Measurements from ENCODE around the gene CERS5.

The CERS5 gene

GRCh38 chr12:50167049-50167828 lies at the start of gene CERS5:
Gene CERS5 (minus strand): TSS chr12:50167369. CDS start chr12:50167297, 72 bp downstream.
- peak; percentile 99 for DNase-seq

DNA sequence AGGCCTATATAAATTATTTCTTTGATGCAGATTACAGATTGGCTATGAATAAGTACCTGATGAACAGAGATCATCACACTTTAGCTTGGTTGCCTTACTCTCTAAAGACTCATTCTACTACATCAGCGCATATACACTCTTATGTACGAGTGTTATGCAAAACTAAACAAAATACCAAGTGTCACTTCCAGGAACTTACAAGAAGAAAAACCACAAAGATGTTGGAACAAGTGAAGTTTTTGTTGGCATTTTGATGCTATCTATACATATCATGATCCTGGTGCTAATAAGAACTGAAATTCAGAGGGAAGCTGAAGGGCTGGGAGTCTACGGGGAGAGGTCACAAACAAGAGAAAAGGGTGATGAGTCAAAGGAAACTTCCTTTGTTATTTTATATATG lies 47.9 kb upstream of the CERS5 start:
- no peak for DNase-seq

DNA sequence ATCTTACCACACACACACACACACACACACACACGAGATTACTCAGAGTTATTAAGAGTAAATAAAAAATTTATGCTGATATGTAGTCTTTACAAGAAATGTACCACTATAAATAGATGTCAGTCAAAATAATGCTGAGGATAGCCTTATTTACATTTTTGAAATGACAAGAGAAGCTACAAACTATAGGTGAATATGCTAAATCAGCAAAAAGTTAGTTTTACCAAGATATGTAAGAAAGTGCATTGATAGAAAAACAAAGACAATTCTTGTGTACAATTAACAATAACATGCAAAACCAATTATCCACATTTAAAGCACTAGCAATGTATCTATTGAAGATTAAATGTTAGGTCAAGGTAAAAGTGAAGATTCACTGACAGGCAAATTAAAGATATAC lies 46.8 kb upstream of the CERS5 start:
- DNase-seq = no peak

DNA sequence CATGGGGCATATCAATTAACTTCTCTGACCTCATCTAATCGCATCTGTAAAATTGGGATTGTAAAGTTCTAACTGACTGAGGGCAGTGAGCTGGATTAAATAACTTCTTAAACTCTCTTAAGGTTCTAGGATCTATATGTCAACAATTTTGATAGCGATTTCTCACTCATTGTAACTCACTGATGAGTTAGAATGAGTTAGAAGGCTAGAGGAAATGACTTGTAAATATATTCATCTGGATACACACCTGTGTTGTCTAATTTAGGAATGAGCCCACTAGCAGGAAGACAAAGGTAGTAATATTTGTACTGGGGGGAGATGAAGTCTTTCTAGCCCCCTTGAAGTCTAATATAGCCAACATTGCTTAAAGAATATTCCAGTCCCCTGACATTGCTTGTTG lies 46.3 kb upstream of the CERS5 start:
- no peak for DNase-seq

GRCh38 chr12:50212071-50212467 lies 44.9 kb upstream of the CERS5 start:
- DNase-seq = no peak

DNA sequence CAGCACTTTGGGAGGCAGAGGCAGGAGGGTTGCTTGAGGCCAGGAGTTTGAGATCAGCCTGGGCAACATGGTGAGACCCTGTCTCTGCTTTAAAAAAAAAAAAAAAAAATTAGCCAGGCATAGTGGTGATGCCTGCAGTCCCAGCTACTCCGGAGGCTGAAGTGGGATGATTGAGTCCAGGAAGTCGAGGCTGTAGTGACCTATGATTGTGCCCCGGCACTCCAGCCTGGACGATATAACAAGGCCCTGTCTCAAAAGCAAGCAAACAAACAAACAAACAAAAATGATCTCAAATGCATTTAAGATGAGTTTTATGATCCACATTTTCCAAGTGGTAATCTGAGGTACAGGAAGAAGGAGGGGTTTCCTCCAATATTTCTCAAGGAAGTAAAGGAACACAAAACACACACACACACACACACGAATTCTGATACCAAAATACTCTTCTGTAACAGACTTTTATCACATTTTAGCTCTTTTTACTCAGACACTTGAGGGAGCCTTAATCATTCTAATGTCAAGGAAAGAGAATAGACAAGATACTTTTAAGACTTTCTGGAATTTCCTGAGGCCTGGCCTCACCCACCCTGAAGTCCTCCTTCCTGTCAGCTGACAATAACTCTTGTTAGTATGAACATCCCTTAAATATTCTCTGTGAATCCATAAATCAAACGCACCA lies 44.4 kb upstream of the CERS5 start:
- peak; percentile 63 to 78 (median 72) for DNase-seq

- DNase-seq = no peak
Observed at GRCh38 chr12:50207424-50207823, 40.3 kb upstream of the CERS5 start.

GRCh38 chr12:50205648-50206047 lies 38.5 kb upstream of the CERS5 start:
- DNase-seq = no peak

DNA sequence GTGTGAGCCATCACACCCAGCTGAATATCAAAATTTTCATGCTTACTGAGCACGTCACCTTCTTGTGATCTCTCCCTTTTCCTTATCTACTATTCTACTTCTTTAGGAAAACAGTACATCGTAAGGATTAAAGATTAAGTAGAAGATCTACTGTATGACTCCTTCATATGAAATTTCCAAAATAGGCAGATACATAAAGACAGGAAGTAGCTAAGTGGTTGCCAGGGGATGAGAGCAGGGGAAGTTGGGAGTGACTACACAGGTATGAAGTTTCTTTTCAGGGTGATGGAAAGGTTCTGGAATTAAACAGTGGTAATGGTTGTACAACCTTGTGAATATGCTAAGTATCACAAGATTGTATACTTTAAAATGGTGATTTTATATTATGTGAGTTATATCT lies 36.5 kb upstream of the CERS5 start:
- DNase-seq = no peak

DNA sequence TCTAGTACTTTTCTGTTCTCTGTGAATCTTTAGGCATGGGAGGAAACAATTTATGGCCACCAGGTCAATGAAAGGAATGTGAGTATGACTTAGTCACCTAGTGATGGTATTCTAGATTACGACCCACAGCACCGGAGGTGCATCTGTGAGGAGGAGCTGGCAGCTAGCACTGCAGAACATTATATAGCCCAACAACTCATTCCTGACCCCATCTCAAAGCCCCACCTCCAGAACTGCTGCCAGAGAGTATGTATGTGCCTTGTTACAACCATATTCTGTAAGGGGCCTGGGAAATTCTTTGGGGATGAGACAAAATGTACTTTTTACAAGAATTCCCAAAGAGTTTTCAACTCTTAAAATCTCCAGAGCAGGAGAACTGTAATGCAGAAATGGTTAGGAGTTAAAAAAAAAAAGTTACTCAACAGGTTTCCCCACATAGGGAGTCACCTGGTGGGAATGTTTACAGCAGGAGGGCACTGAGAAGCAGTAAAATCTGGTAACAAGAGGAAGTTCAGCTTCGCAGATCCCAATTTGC lies 34.9 kb upstream of the CERS5 start:
- DNase-seq = no peak

DNA sequence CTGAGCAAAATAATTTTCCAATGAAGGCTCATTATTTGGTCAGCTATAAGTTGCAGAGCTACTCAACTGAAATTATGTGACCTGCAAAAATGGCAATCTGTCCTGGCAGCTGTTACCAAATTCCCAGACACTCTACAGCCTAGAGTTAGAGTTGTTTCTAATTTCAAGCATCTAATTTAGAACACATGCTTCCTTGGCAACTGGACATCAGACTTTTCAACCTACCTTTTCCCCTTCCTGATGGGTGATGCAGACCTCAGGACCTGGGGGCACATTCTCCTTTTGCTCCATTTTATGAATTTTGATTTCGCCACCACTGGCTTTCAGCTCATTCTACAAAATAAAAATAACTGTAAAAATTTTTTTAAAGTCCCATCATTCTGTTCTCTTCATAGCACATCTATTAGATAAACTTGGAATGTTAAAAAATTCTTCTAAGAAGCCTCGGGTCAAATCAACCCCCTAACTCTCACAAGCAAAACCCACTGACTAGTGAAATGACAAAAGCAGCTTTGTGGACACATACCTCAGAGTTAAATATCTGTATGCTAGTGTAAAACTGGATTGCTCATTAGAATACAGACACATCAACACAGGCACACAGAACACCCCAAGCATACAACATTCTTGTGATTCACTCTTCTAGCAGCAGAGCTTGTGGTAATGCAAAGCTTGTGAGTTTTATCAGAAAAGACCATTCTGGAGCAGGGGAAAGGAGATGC lies 33.5 kb upstream of the CERS5 start:
- DNase-seq = no peak

DNA sequence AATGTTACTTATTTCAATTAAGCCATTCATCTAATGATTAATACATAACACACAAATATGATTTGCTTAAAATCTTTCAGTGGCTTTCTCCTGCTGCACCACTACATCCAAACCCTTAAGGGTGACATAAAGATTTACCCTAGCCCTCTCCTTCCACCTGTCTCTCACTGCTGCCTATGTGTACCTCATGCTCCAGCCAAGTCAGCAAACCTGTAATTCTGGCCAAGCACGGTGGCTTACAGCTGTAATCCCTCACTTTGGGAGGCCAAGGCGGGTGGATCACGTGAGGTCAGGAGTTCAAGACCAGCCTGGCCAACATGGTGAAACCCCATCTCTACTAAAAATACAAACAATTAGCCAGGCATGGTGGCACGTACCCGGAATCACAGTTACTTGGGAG lies 31.7 kb upstream of the CERS5 start:
- no peak for DNase-seq

- DNase-seq = no peak
Observed at GRCh38 chr12:50197297-50197727, 30.1 kb upstream of the CERS5 start.

DNA sequence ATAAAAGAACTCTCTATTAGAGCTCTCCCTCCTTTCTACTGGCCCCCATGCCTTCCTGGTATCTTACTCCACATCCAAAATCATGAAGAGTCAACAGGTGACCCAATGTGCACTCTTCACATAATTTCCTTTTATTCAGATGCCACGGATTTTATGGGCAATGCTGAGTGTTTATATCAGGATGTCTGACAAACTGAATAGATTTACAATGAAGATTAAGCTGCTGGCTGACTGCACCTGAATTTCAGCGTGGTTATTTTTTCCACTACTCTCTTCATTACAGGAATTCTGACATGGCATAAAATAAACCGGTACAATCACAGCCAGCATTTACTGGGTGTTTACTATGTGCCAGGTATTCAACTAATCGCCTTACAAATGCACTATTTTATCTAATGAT lies 29.4 kb upstream of the CERS5 start:
- DNase-seq = no peak

DNA sequence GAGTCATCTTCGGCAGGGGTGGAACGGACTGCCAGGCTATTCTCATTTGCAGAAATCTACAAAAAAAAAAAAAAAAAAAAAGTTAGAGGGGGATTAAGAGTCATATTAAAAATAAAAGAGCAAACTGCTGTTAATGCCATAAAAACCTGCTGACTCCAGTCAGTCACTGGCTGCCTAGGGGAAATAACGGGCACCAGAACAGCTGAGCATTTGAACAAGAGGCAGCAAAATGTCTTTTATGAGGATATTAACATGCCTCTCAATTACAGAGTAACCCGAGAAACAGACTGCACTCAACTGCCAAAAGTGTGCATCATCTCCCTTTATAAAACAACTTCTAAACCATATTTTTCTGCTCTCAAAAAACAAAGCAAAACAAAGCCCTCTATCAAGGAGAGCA lies 28.7 kb upstream of the CERS5 start:
- DNase-seq = no peak

GRCh38 chr12:50192908-50193307 lies 25.7 kb upstream of the CERS5 start:
- no peak for DNase-seq

DNA sequence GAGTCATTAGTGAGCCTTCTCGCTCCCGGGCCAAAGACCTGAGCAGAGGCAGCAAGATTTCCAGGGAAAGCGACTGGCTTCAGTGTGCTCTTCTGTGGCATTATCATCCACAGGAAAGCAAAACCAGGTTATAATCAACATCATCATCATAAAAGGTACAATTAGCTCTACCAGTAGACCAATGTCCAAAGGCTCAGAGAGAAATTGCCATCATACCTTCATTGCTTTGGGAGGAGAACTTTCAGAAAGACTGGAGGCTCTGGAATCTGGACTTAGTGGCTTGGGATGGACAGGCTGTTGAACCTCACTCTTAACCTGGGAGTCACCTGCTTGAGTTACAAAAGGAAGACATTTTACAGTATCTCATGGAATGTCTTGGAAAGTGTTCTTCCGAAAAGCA lies 25.1 kb upstream of the CERS5 start:
- DNase-seq = no peak

- DNase-seq = no peak
Observed at GRCh38 chr12:50190859-50191258, 23.7 kb upstream of the CERS5 start.

DNA sequence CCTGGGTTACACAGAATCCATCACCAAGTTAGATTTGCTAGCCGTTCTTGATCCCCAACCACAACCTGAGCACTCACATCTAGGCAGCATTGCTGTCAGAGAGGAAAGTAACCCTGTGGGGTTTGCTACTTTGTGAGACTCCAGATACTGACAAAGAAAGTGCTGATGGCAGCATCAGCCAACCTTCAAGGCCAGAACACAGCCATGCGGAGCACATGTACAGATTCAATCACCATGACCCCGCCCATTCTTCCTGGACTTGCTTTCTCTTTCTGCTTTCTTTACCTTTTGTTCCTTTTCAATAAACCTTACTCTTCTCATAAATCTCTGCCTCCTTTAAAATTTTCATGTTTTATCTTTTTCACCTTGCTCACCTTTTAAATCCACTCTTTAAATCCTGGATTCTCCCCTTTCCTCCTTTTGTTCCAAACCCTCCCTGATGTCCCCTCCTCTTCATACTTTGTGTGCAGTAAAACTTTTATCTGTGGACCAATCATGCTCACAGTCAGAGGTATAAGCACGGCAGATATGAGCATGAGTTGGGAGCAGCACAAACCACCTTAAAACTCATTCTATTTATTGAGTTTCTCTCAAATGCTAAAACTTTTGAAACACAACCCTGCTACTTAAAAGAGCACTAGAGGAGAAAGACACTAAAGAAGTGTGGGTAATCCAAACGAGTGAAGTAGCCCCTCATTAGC lies 21.9 kb upstream of the CERS5 start:
- no peak for DNase-seq

- DNase-seq = no peak
Observed at GRCh38 chr12:50188241-50188781, 21.1 kb upstream of the CERS5 start.

DNA sequence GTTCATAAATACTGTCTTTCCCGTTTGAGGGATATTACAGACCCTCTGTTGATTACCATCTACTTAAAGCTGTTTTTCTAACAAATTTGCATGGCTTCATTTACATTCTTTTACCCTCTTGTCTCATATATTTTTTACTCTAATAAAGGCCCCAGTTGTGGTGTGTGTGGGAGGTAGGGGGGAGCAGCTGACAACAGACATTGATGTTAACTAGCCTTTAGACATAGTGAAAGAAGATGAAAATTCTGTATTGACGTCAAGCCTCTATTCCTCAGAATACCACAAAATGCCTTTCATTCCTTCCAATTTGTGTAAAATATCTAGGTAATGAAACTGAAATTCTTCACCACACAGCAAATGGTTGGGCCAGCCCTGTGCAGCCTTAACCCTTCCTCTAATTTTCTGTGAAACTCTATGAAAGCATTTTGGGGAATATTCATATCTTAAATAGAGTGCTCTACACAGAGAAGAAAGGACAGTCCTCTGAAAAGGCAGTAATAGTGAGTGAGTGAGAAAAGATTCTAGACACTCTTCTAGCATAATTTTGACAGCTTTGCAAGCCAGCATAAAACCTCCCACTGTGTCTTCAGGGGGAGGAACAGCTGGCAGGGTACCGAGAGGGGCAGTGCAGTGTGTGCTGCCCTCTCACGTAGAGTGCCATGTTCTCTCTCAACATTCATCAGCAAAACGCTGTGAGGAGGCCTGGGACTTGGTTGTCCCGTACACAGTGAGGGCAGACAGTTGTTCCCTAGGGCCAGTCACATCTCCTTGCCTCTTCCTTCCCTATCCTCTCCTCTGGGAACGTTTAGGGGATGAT lies 20.1 kb upstream of the CERS5 start:
- DNase-seq = no peak

DNA sequence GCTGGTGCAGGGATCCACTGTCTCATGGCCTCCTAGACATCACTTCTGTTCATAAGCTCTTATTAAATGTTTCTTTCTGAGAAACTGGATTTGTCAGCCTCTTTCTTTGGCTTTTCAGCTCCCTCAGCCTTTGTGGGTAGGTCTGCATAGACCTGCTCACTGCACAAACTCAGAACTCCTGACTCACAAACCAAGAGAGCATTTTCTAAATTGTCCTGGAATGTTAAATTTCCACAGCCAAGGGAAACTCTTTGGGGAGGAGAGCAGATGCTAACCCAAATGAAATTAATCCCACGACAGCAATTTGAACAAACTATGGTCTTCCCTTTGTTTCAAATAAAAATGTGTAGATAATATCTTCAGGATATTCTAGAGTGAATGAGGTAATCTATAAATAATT lies 19.5 kb upstream of the CERS5 start:
- DNase-seq = no peak
